ENCODE data around the gene CSPG5.

The CSPG5 gene

DNA sequence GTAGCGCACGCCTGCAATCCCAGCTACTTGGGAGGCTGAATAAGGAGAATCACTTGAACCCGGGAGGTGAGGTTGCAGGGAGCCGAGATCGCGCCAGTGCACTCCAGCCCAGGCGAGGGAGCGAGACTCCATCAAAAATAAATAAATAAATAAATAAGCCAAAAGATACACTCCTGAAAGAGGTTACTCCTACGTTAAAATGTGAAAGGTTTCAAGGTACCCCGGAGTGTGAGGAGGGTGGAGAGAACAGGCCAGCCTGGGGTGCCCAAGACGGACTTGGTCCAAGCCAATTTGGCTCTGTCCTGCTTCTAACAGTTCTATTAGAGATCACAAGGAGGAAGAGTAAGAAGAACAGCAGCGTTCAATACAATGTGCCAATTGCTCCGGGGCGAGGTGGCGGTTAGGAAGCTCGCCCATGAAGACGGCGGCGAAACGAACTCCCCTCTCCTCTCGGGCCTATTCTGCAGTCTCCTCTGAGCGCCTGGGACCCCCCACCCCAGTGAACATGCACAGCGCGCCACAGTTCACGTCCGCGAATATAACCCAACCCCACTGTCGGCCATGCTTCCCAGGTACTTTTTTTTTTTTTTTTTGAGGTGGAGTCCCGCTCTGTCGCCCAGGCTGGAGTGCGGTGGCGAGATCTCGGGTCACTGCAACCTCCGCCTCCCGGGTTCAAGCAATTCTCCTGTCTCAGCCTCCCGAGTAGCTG lies 66.1 kb downstream of the CSPG5 start:
- peak overlapping the region; percentile 95 for H3K9ac ChIP-seq (ENCODE audit: low read depth, low read length)
- H3K27ac ChIP-seq (ENCODE audit: low read length): peak overlapping the region; percentile 92
- H3K36me3 ChIP-seq (ENCODE audit: insufficient read depth, low read depth, low read length): peaks cover 39% of the 10 kb centered on the region
- no peaks in the 10 kb centered on the region for H3K27me3 ChIP-seq (ENCODE audit: insufficient read depth, low read length)
- no peaks in the 10 kb centered on the region for H3K9me3 ChIP-seq (ENCODE audit: insufficient read depth, low read depth, low read length)
- peak overlapping the region; percentile 95 for H3K4me3 ChIP-seq (ENCODE audit: low read length)
- no peaks in the 10 kb centered on the region for H3K4me1 ChIP-seq (ENCODE audit: insufficient read depth, low read length)
